ENCODE results near the gene SLC22A23.
A peak's percentile ranks its signal among the peaks of the same experiment; 100 is the strongest.

Gene SLC22A23

DNA sequence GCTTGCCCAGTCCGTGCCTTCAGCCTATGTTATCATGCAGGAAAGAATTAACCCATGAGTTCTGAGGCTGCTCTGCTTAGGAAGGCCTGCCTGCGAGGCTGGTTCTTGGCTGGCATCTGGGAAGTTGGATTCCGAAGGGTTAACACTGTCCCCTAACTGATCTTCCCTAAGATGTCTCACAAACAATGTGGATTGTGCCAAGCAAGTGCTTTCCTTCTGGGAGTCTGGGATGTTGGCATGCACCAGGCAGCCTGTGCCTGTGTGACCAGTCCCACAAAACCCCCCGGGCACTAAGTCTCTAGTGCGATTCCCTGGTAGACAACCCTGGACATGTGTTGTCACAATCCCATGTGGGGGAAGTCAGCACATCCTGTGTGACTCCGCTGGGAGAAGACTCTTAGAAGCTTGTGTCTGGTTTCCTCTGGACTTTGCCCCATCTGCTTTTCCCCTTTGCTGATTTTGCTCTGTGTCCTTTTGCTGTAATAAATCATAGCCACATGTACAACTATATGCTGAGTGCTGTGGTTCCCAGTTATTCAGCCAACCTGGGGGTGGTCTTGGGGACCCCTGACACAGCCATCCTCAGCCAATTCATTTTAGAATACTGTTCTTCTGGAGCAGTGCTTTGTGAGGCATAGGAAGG is 83.8 kb downstream of the SLC22A23 start:
- Histone ChIP-seq H3K27me3 (ENCODE audit: control insufficient read depth in 2 of 2, insufficient read depth in 2 of 2, low read length in 2 of 2) (no peaks in the 10 kb centered on the region), H3K27ac (ENCODE audit: low read depth in 2 of 2, low read length in 2 of 2) (peak overlapping the region; percentile 46 to 67)

DNA sequence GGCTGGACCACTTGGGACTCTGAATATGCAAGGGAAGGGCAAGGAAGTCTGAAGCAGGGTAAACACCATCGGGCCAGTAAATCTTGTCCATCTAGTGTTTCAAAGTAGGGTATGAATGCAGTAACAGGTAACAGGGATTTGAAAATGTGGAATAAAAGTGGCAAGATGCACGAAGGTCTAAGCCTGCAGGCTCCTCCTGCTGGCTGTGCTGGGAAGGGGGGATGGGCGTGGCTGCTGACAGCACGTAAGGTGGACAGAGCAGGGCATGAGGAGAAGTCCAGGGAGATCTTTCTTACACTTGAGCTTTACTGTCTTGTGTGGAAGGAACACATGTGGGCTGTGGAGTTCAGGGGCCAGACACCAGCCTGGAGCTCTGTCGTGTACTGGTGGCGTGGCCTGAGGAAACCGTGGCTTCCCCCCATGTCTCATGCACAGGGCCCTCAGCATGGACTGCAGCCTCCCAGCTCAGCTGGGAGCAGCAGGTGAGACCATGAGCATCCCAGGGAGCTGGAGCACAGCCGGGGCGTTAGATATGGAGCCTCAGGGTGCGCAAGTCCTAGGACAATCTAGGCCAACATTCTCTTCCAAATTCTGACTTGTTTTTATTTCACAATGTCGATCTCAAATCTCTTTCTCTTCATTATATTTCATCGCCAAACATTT is 84.5 kb downstream of the SLC22A23 start:
- H3K9me3 ChIP-seq (ENCODE audit: control insufficient read depth in 2 of 2, low read length in 2 of 2): no peaks in the 10 kb centered on the region
- H3K4me1 ChIP-seq (ENCODE audit: control insufficient read depth in 2 of 2, insufficient read depth in 2 of 2, low read length in 2 of 2): peaks cover 13 to 36% of the 10 kb centered on the region in 2 donors
- H3K9ac ChIP-seq (ENCODE audit: low read depth in 1 of 2, low read length in 2 of 2): no peak overlapping the region
- peaks cover 4 to 7% of the 10 kb centered on the region in 2 donors for H3K36me3 ChIP-seq (ENCODE audit: control insufficient read depth in 2 of 2, insufficient read depth in 2 of 2, low read length in 2 of 2)
- H3K27me3 ChIP-seq (ENCODE audit: control insufficient read depth in 2 of 2, insufficient read depth in 2 of 2, low read length in 2 of 2): no peaks in the 10 kb centered on the region
- no peak overlapping the region for H3K27ac ChIP-seq (ENCODE audit: low read depth in 2 of 2, low read length in 2 of 2)
- no peak overlapping the region for H3K4me3 ChIP-seq (ENCODE audit: low read length in 2 of 2)

More for the DNA sequence above, 83.8 kb downstream of the SLC22A23 start:
- Histone ChIP-seq H3K4me3 (ENCODE audit: low read length in 2 of 2) (no peak overlapping the region), H3K9ac (ENCODE audit: low read depth in 1 of 2, low read length in 2 of 2) (no peak overlapping the region), H3K4me1 (ENCODE audit: control insufficient read depth in 2 of 2, insufficient read depth in 2 of 2, low read length in 2 of 2) (peaks cover 13 to 39% of the 10 kb centered on the region in 2 donors), H3K36me3 (ENCODE audit: control insufficient read depth in 2 of 2, insufficient read depth in 2 of 2, low read length in 2 of 2) (peaks cover 4 to 9% of the 10 kb centered on the region in 2 donors), H3K9me3 (ENCODE audit: control insufficient read depth in 2 of 2, low read length in 2 of 2) (no peaks in the 10 kb centered on the region)

DNA sequence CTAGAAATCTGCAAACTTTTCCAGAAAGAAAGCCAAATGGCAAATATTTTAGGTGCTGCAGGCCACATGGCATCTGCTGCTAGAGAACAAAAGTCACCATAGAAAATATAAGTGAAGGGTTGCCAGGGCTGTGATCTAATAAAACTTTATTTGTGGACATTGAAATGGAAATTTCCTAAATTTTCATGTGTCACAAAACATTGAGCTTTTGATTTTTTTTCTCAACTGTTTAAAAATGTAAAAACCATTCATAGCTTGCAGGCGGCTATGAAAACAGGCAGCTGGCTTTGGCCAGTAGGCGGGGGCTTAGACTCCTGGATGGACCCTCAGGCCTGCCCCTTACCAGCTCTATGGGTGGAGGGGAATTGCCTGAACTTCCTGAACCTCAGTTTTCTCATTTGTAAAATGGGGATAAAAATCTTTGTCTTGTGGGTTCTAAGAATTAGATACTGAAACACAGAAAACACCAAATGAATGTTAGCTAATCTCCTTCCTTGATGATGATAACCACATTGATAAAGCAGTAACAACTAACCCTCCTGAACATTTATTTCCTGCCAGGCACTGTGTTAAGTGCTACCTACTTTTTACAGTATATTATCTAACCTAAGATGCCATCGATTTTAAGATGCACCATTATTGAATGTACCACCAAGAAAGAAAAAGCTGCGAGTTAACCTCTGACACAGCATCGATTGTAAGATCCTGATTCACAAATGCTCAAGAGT is 85.5 kb downstream of the SLC22A23 start:
- Histone ChIP-seq H3K9me3 (ENCODE audit: control insufficient read depth in 2 of 2, low read length in 2 of 2) (no peaks in the 10 kb centered on the region), H3K4me1 (ENCODE audit: control insufficient read depth in 2 of 2, insufficient read depth in 2 of 2, low read length in 2 of 2) (peaks cover 13 to 32% of the 10 kb centered on the region in 2 donors), H3K27me3 (ENCODE audit: control insufficient read depth in 2 of 2, insufficient read depth in 2 of 2, low read length in 2 of 2) (no peaks in the 10 kb centered on the region), H3K9ac (ENCODE audit: low read depth in 1 of 2, low read length in 2 of 2) (no peak overlapping the region), H3K36me3 (ENCODE audit: control insufficient read depth in 2 of 2, insufficient read depth in 2 of 2, low read length in 2 of 2) (peaks cover 4% of the 10 kb centered on the region in 2 donors), H3K4me3 (ENCODE audit: low read length in 2 of 2) (no peak overlapping the region), H3K27ac (ENCODE audit: low read depth in 2 of 2, low read length in 2 of 2) (peak overlapping the region in 1 of 2 donors; percentile 12)

DNA sequence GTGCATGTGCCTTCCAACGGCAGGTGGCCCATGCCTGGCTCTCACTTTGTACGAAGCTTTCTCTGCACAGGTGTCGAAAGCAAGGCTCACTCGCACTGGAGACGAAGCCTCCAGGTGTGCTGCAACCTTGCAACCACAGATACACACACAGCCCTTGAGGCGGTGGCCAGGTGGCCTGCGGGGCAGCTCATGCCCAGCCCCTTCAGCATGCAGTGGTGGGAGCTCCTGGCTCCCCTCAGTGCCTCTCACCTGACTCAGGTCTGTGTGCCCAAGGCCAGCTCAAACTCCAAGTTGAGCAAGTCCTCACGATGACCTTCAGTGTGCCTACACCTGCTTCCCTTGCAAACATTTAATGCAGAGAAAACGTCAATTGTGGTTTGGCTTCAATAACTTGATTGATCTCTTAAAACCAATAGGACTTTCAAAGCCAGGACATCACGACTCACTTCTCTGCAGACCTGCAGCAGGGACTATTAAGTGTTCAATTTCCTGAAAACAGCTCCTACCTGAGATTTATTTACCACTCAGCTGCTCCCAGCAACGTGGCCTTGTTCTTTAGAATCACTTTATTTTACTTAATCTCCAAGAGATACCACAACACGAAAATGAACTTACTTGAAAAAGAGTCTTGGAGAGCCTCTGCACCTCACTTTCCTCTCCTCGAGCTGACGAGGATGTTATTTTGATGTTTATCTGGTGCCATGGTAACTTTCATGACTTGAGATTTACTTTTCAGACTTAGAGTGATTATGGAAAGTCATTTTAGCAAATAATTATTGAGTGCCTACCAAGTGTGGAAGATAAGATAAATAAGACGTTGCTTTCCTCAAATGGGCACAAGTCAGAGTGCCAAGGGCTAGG is 86.3 kb downstream of the SLC22A23 start:
- Histone ChIP-seq H3K4me3 (ENCODE audit: low read length in 2 of 2) (no peak overlapping the region), H3K4me1 (ENCODE audit: control insufficient read depth in 2 of 2, insufficient read depth in 2 of 2, low read length in 2 of 2) (peaks cover 13 to 32% of the 10 kb centered on the region in 2 donors), H3K27ac (ENCODE audit: low read depth in 2 of 2, low read length in 2 of 2) (peak overlapping the region; percentile 12 to 17), H3K9ac (ENCODE audit: low read depth in 1 of 2, low read length in 2 of 2) (no peak overlapping the region), H3K27me3 (ENCODE audit: control insufficient read depth in 2 of 2, insufficient read depth in 2 of 2, low read length in 2 of 2) (no peaks in the 10 kb centered on the region), H3K9me3 (ENCODE audit: control insufficient read depth in 2 of 2, low read length in 2 of 2) (no peaks in the 10 kb centered on the region), H3K36me3 (ENCODE audit: control insufficient read depth in 2 of 2, insufficient read depth in 2 of 2, low read length in 2 of 2) (peaks cover 4% of the 10 kb centered on the region in 2 donors)

DNA sequence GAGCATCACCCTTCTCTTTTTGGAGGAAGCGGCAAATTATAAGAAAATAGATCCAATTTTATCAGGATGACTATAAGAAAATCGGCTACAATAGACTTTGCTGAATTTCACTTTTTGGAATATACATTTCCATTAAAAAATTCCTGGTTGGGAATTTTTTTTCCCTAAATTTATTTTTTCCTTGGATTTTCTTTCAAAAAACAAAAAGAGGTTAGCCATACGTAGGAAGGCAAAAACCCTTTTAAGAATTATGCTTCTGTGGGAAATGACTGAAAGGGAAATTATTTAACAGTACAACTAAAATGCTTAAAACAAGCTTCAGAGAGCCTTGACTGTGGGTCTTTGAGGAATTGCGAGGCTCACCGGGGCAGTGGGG is 86.9 kb downstream of the SLC22A23 start:
- no peaks in the 10 kb centered on the region for H3K27me3 ChIP-seq (ENCODE audit: control insufficient read depth in 2 of 2, insufficient read depth in 2 of 2, low read length in 2 of 2)
- H3K9ac ChIP-seq (ENCODE audit: low read depth in 1 of 2, low read length in 2 of 2): no peak overlapping the region
- H3K9me3 ChIP-seq (ENCODE audit: control insufficient read depth in 2 of 2, low read length in 2 of 2): no peaks in the 10 kb centered on the region
- H3K4me3 ChIP-seq (ENCODE audit: low read length in 2 of 2): no peak overlapping the region
- H3K4me1 ChIP-seq (ENCODE audit: control insufficient read depth in 2 of 2, insufficient read depth in 2 of 2, low read length in 2 of 2): peaks cover 13 to 37% of the 10 kb centered on the region in 2 donors
- no peak overlapping the region for H3K27ac ChIP-seq (ENCODE audit: low read depth in 2 of 2, low read length in 2 of 2)
- peaks cover 4% of the 10 kb centered on the region in 2 donors for H3K36me3 ChIP-seq (ENCODE audit: control insufficient read depth in 2 of 2, insufficient read depth in 2 of 2, low read length in 2 of 2)

DNA sequence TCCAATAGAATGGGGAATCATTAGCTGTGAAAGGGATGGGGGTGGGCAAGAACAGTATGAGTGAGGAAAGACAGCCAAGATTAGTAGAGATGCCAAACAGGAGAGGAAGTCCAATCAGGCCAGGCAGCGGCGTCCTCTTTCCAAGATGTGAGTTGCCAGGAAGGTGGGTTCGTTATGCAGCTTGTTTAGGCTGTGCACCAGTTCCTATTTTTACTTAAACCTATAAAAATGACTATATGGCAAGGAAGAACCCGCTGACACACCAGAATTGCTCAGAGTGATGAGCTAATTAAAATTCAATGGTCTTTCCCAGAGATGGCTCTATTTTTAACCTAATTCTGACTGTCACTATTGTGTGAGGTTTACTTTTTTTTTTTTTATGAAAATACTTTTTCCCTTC is 88.2 kb downstream of the SLC22A23 start:
- no peaks in the 10 kb centered on the region for H3K27me3 ChIP-seq (ENCODE audit: control insufficient read depth in 2 of 2, insufficient read depth in 2 of 2, low read length in 2 of 2)
- no peak overlapping the region for H3K9ac ChIP-seq (ENCODE audit: low read depth in 1 of 2, low read length in 2 of 2)
- H3K9me3 ChIP-seq (ENCODE audit: control insufficient read depth in 2 of 2, low read length in 2 of 2): no peaks in the 10 kb centered on the region
- peaks cover 4% of the 10 kb centered on the region in 2 donors for H3K36me3 ChIP-seq (ENCODE audit: control insufficient read depth in 2 of 2, insufficient read depth in 2 of 2, low read length in 2 of 2)
- no peak overlapping the region for H3K4me3 ChIP-seq (ENCODE audit: low read length in 2 of 2)
- peak overlapping the region; percentile 6 to 38 for H3K27ac ChIP-seq (ENCODE audit: low read depth in 2 of 2, low read length in 2 of 2)
- H3K4me1 ChIP-seq (ENCODE audit: control insufficient read depth in 2 of 2, insufficient read depth in 2 of 2, low read length in 2 of 2): peaks cover 20 to 49% of the 10 kb centered on the region in 2 donors

DNA sequence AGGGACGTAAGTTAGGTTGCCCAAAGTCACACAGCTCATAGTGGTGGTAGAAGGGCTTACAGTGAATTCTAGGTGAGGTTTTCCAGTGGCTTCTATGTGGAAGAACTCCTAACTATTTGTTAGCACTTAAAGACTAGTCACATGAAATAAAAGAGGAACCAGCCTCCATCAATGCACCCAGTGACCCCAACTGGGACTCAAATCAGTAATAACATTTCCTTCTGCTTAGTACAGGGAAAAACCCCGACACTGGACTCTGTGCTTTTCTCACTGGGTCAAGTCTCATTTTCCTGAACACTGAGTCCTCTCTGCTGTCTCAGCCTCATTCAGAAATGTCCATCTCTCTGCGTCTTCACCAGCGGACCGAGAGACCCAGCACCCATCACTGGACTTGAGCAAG is 89.2 kb downstream of the SLC22A23 start:
- peaks cover 4% of the 10 kb centered on the region in 2 donors for H3K36me3 ChIP-seq (ENCODE audit: control insufficient read depth in 2 of 2, insufficient read depth in 2 of 2, low read length in 2 of 2)
- H3K9me3 ChIP-seq (ENCODE audit: control insufficient read depth in 2 of 2, low read length in 2 of 2): no peaks in the 10 kb centered on the region
- no peak overlapping the region for H3K9ac ChIP-seq (ENCODE audit: low read depth in 1 of 2, low read length in 2 of 2)
- H3K4me1 ChIP-seq (ENCODE audit: control insufficient read depth in 2 of 2, insufficient read depth in 2 of 2, low read length in 2 of 2): peaks cover 20 to 49% of the 10 kb centered on the region in 2 donors
- no peaks in the 10 kb centered on the region for H3K27me3 ChIP-seq (ENCODE audit: control insufficient read depth in 2 of 2, insufficient read depth in 2 of 2, low read length in 2 of 2)
- no peak overlapping the region for H3K4me3 ChIP-seq (ENCODE audit: low read length in 2 of 2)
- peak overlapping the region; percentile 29 to 44 for H3K27ac ChIP-seq (ENCODE audit: low read depth in 2 of 2, low read length in 2 of 2)

DNA sequence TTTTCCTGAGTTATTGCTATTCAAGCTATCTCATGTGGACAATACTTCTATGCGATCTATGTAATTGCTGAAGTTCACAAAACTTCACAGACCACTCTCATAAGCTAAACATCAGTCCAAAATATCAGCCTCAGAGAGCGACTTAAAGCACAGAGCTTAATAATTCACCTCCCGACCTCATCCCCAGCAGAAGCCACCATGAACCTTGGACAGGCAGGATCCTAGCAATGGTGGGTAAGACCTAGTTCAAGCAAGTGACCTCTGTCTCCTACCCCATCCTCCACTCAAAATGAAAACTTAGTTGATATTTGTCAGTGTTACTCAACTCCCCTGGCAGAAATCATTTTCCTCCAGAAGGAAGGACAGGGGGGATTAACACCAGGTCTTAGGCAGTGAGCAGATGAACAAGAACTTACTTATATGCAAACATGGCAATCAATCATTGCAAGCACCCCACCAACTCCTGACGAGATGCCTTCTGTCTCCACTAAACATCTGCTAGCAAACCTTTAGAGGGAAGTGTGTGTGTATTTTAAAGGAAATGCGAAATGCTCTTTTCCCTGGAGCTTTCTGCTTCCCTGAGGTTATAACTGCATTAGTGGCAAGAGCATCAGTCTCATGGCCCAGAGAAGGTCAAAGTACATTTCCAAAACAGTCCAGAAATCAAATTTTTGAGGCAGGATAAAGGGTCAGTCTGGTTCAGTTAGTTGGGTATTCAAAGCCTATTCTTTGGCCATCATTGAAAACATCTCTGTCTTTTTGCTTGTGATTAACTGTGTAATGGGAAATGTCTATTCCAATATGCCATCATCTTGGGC is 90.0 kb downstream of the SLC22A23 start:
- peaks cover 17 to 44% of the 10 kb centered on the region in 2 donors for H3K4me1 ChIP-seq (ENCODE audit: control insufficient read depth in 2 of 2, insufficient read depth in 2 of 2, low read length in 2 of 2)
- peaks cover 4% of the 10 kb centered on the region in 2 donors for H3K36me3 ChIP-seq (ENCODE audit: control insufficient read depth in 2 of 2, insufficient read depth in 2 of 2, low read length in 2 of 2)
- peak overlapping the region; percentile 29 to 44 for H3K27ac ChIP-seq (ENCODE audit: low read depth in 2 of 2, low read length in 2 of 2)
- no peaks in the 10 kb centered on the region for H3K9me3 ChIP-seq (ENCODE audit: control insufficient read depth in 2 of 2, low read length in 2 of 2)
- no peak overlapping the region for H3K4me3 ChIP-seq (ENCODE audit: low read length in 2 of 2)
- H3K27me3 ChIP-seq (ENCODE audit: control insufficient read depth in 2 of 2, insufficient read depth in 2 of 2, low read length in 2 of 2): no peaks in the 10 kb centered on the region
- no peak overlapping the region for H3K9ac ChIP-seq (ENCODE audit: low read depth in 1 of 2, low read length in 2 of 2)

DNA sequence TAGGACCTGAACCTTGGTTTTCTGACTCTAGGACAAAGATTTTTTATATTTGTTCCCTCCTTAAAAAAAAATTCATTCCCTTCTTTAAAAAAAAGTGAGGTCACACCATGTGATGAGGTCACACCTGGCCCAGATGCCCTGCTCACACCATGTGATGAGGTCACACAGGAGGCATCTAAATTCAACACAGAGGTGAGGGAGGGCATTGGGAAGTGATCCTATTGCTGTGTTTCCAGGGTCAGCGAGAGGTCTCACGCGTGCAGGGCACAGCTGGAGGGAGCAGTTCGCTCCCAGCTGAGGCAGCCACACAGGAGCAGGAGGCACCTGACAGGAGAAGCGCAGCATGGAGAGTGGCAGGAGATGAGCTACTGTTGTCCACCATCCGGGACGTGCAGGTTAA is 92.5 kb downstream of the SLC22A23 start:
- H3K36me3 ChIP-seq (ENCODE audit: control insufficient read depth in 2 of 2, insufficient read depth in 2 of 2, low read length in 2 of 2): peaks cover 0 to 6% of the 10 kb centered on the region in 2 donors
- peaks cover 22 to 53% of the 10 kb centered on the region in 2 donors for H3K4me1 ChIP-seq (ENCODE audit: control insufficient read depth in 2 of 2, insufficient read depth in 2 of 2, low read length in 2 of 2)
- H3K4me3 ChIP-seq (ENCODE audit: low read length in 2 of 2): no peak overlapping the region
- peak overlapping the region; percentile 84 to 91 for H3K27ac ChIP-seq (ENCODE audit: low read depth in 2 of 2, low read length in 2 of 2)
- H3K9me3 ChIP-seq (ENCODE audit: control insufficient read depth in 2 of 2, low read length in 2 of 2): no peaks in the 10 kb centered on the region
- H3K27me3 ChIP-seq (ENCODE audit: control insufficient read depth in 2 of 2, insufficient read depth in 2 of 2, low read length in 2 of 2): no peaks in the 10 kb centered on the region
- H3K9ac ChIP-seq (ENCODE audit: low read depth in 1 of 2, low read length in 2 of 2): peak overlapping the region in 1 of 2 donors; percentile 78

Measured in mucosa of rectum (tissue), 2 donors.